ENCODE results near the gene EOLA1. TPM values are rescaled to one million over a fixed set of nuclear protein-coding genes. Genes with fewer than 3 reads are reported as not detected.
"Not testable (repeated sequence)": the region's sequence is repeated elsewhere in the genome, so short reads cannot be mapped to it uniquely, and the experiment has no call there.

The EOLA1 gene
- total RNA-seq, 2 donors from 2014 or later, result 11.9 to 18.0 TPM

- H3K4me3 Mint-ChIP-seq, result no peak overlapping the region
- DNase-seq, result no peak
- no peaks in the 10 kb centered on the region for H3K36me3 ChIP-seq (ENCODE audit: control insufficient read depth, insufficient read depth, low read length)
- no peak overlapping the region for H3K27ac ChIP-seq (ENCODE audit: low read depth, low read length)
- peaks cover 1% of the 10 kb centered on the region for H3K36me3 Mint-ChIP-seq (ENCODE audit: low read depth)
- no peaks in the 10 kb centered on the region for H3K9me3 ChIP-seq (ENCODE audit: control insufficient read depth, low read length)
- no peaks in the 10 kb centered on the region for H3K27me3 Mint-ChIP-seq (ENCODE audit: insufficient read depth)
- no peak overlapping the region for H3K9ac ChIP-seq (ENCODE audit: extremely low read depth, low read length, poor library complexity, severe bottlenecking)
- no peak overlapping the region for H3K4me3 ChIP-seq (ENCODE audit: low read length)
- H3K9me3 Mint-ChIP-seq, result peaks cover 61% of the 10 kb centered on the region
- H3K4me1 Mint-ChIP-seq, result peaks cover 11% of the 10 kb centered on the region
- no peak overlapping the region for H3K27ac Mint-ChIP-seq
- H3K27me3 ChIP-seq (ENCODE audit: control insufficient read depth, insufficient read depth, low read length, poor library complexity, severe bottlenecking), result no peaks in the 10 kb centered on the region
- no peaks in the 10 kb centered on the region for H3K4me1 ChIP-seq (ENCODE audit: control insufficient read depth, insufficient read depth, low read length)
- 82 to 93% methylated on average over 3 to 6 of the region's 9 CpGs for WGBS, 2 experiments (ENCODE audit: insufficient coverage in 1 of 2, insufficient read length in 1 of 2)
- TF ChIP-seq CTCF (conservative IDR thresholded peaks at IDR 0.05), result no peak
Measured at GRCh38 chrX:149521438-149521837, 19.4 kb upstream of the EOLA1 start.

DNA sequence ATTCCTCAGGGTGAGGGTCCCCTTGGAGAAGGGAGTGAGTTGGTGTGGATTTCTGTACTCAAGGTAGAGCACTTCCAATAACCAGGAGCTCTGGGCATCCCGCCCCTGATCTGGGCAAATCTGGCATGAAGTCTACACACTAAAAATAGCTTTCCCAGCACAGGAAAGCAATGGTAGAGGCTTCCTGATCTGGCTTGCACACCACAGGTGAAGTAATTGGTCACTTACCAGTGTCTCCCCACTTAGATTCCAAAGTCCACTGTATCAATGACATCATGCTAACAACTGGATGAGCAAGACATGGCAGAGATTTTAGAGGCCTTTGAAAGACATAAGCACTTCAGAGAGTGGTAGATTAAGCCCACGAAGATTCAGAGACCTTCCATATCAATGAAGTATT lies 17.9 kb upstream of the EOLA1 start:
- DNase-seq, result no peak
- H3K27ac Mint-ChIP-seq, result no peak overlapping the region
- no peak overlapping the region for H3K27ac ChIP-seq (ENCODE audit: low read depth, low read length)
- no peaks in the 10 kb centered on the region for H3K27me3 ChIP-seq (ENCODE audit: control insufficient read depth, insufficient read depth, low read length, poor library complexity, severe bottlenecking)
- no peaks in the 10 kb centered on the region for H3K36me3 Mint-ChIP-seq (ENCODE audit: low read depth)
- no peak overlapping the region for H3K4me3 ChIP-seq (ENCODE audit: low read length)
- no peaks in the 10 kb centered on the region for H3K9me3 ChIP-seq (ENCODE audit: control insufficient read depth, low read length)
- no peaks in the 10 kb centered on the region for H3K27me3 Mint-ChIP-seq (ENCODE audit: insufficient read depth)
- H3K4me3 Mint-ChIP-seq, result no peak overlapping the region
- peaks cover 8% of the 10 kb centered on the region for H3K4me1 Mint-ChIP-seq
- peaks cover 50% of the 10 kb centered on the region for H3K9me3 Mint-ChIP-seq
- no peaks in the 10 kb centered on the region for H3K36me3 ChIP-seq (ENCODE audit: control insufficient read depth, insufficient read depth, low read length)
- no peaks in the 10 kb centered on the region for H3K4me1 ChIP-seq (ENCODE audit: control insufficient read depth, insufficient read depth, low read length)
- no peak overlapping the region for H3K9ac ChIP-seq (ENCODE audit: extremely low read depth, low read length, poor library complexity, severe bottlenecking)
- 90% methylated on average over 2 of the region's 2 CpGs; no CpG with 5 or more reads in 1 of the 2 experiments for WGBS, 2 experiments (ENCODE audit: insufficient coverage in 1 of 2, insufficient read length in 1 of 2)
- no peak for TF ChIP-seq CTCF (conservative IDR thresholded peaks at IDR 0.05)

- peak overlapping the region; percentile 41 for H3K27ac ChIP-seq (ENCODE audit: low read depth, low read length)
- not testable (repeated sequence) for H3K36me3 Mint-ChIP-seq (ENCODE audit: low read depth); H3K4me3 ChIP-seq (ENCODE audit: low read length); H3K27ac Mint-ChIP-seq; H3K4me1 Mint-ChIP-seq; H3K4me3 Mint-ChIP-seq; H3K4me1 ChIP-seq (ENCODE audit: control insufficient read depth, insufficient read depth, low read length); H3K36me3 ChIP-seq (ENCODE audit: control insufficient read depth, insufficient read depth, low read length); H3K27me3 Mint-ChIP-seq (ENCODE audit: insufficient read depth); H3K9me3 ChIP-seq (ENCODE audit: control insufficient read depth, low read length); H3K9ac ChIP-seq (ENCODE audit: extremely low read depth, low read length, poor library complexity, severe bottlenecking); H3K27me3 ChIP-seq (ENCODE audit: control insufficient read depth, insufficient read depth, low read length, poor library complexity, severe bottlenecking)
- 72% methylated on average over 2 of the region's 10 CpGs; no CpG with 5 or more reads in 1 of the 2 experiments for WGBS, 2 experiments (ENCODE audit: insufficient coverage in 1 of 2, insufficient read length in 1 of 2)
- peak; percentile 54 for DNase-seq
- H3K9me3 Mint-ChIP-seq, result peaks cover 47% of the 10 kb centered on the region
Measured at GRCh38 chrX:149525389-149525788, 15.4 kb upstream of the EOLA1 start.

GRCh38 chrX:149525903-149526302 lies 14.9 kb upstream of the EOLA1 start:
- not testable (repeated sequence) for H3K4me3 ChIP-seq (ENCODE audit: low read length); H3K36me3 Mint-ChIP-seq (ENCODE audit: low read depth); DNase-seq; H3K9me3 ChIP-seq (ENCODE audit: control insufficient read depth, low read length); H3K36me3 ChIP-seq (ENCODE audit: control insufficient read depth, insufficient read depth, low read length); H3K27me3 Mint-ChIP-seq (ENCODE audit: insufficient read depth); H3K4me1 Mint-ChIP-seq; H3K9ac ChIP-seq (ENCODE audit: extremely low read depth, low read length, poor library complexity, severe bottlenecking); H3K4me1 ChIP-seq (ENCODE audit: control insufficient read depth, insufficient read depth, low read length); H3K27ac Mint-ChIP-seq; H3K27me3 ChIP-seq (ENCODE audit: control insufficient read depth, insufficient read depth, low read length, poor library complexity, severe bottlenecking); H3K4me3 Mint-ChIP-seq
- peaks cover 42% of the 10 kb centered on the region for H3K9me3 Mint-ChIP-seq
- H3K27ac ChIP-seq (ENCODE audit: low read depth, low read length), result peak overlapping the region; percentile 68
- 87% methylated on average over 4 of the region's 5 CpGs; no CpG with 5 or more reads in 1 of the 2 experiments for WGBS, 2 experiments (ENCODE audit: insufficient coverage in 1 of 2, insufficient read length in 1 of 2)

GRCh38 chrX:149526318-149527033 lies 14.3 kb upstream of the EOLA1 start:
- H3K27ac Mint-ChIP-seq, result not testable (repeated sequence)

More at GRCh38 chrX:149526318-149527033, 14.3 kb upstream of the EOLA1 start:
- H3K4me3 Mint-ChIP-seq; H3K27ac ChIP-seq (ENCODE audit: low read depth, low read length); H3K9ac ChIP-seq (ENCODE audit: extremely low read depth, low read length, poor library complexity, severe bottlenecking); H3K36me3 Mint-ChIP-seq (ENCODE audit: low read depth); H3K36me3 ChIP-seq (ENCODE audit: control insufficient read depth, insufficient read depth, low read length); H3K27me3 ChIP-seq (ENCODE audit: control insufficient read depth, insufficient read depth, low read length, poor library complexity, severe bottlenecking); H3K27me3 Mint-ChIP-seq (ENCODE audit: insufficient read depth); H3K4me1 ChIP-seq (ENCODE audit: control insufficient read depth, insufficient read depth, low read length); H3K9me3 ChIP-seq (ENCODE audit: control insufficient read depth, low read length); DNase-seq; H3K4me1 Mint-ChIP-seq; H3K4me3 ChIP-seq (ENCODE audit: low read length): not testable (repeated sequence)
- H3K9me3 Mint-ChIP-seq, result peaks cover 45% of the 10 kb centered on the region
- WGBS, 2 experiments (ENCODE audit: insufficient coverage in 1 of 2, insufficient read length in 1 of 2), result 94% methylated on average over 1 of the region's 13 CpGs; no CpG with 5 or more reads in 1 of the 2 experiments

Measured in endodermal cell (in vitro differentiated cells).